ENCODE data around the gene POLR2J. TPM values are rescaled to one million over a fixed set of nuclear protein-coding genes. Genes with fewer than 3 reads are reported as not detected.
"Not testable (repeated sequence)": the region's sequence is repeated elsewhere in the genome, so short reads cannot be mapped to it uniquely, and the experiment has no call there.

Gene POLR2J
- polyA plus RNA-seq, 1 donor, result 33.3 TPM

DNA sequence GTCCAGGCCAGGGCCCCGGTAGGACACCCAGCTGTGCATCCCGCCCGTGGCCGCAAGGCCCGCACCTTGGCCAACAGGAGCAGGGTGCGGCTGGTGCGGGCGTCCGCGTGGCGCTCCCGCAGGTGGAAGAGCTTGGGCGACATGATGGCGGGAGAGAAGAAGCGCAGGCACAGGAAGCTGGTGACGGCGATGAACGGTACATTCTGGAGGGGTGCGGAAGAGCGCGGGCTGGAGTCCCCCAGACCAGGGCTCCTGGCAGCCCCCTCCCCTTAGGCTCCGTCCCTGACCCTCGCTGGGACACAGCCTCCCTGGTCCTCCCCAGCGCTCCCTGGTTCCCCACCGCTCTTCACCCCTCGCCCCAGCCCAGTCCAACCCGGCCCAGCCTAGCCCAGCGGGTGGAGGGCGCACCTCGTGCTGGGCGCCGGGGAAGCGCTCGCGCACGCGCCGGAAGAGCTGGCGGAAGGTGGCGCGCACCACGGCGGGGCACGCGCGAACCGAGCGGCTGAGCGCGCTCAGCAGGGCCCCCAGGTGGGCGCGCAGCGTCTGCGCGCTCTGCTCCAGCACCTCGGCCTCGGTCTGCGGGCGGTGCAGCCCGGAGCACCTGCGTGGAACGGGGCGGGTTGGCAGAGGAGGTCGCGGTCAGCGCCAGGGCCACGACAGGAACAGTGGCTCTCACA is 15.9 kb upstream of the POLR2J start:
- not testable (repeated sequence) for DNase-seq

DNA sequence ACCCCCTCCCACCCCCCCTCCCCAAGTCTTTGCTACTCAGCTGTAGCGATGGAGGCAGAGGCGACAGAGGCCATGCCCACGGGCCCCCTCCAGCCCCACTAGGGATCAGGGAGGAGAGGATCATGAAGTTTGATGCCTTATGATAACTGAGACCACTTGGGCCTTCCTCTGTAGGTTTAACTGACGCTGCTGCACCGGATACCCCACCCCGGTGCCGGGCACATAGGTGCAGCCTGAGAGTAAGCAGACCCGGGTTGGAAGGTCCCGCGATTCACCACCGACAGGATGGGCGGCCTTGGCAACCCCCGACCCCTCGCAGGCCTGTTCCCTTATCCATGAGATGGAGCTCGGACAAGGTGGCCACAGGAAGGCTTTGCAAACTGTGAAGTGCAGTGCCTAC is 15.3 kb upstream of the POLR2J start:
- not testable (repeated sequence) for DNase-seq

DNA sequence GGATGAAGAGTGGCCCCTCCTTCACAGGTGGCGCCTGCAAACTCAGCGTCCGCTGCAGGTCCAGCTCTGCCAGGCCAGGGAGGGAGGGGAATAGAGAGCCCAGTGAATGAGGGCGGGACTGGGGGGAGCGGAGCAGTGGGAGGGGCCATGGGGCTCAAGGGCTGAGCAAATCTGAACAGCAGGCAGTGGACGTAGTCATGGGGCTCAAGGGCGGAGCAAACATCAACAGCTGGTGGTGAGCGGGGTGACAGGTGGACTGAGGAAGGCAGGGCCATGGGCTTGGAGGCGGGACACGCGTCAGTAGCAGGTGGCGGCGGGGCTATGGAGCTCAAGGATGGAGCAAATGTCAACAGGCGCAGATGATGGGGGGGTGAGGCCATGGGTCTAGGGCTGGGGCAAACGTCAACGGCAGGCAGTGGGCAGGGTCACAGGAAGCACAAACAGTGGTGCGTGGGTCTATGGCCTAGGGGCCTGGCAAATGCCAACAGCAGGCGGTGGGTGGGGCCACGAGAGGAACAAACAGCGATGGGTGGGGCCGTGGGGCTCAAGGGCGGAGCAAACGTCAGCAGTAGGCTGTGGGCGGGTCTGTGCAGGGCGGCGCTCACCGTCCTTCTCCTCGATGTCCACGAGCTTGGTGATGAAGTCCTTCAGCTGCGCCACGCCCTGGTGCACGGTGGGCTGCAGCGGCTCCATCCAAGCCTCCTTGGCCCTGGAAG is 14.7 kb upstream of the POLR2J start:
- not testable (repeated sequence) for DNase-seq

DNA sequence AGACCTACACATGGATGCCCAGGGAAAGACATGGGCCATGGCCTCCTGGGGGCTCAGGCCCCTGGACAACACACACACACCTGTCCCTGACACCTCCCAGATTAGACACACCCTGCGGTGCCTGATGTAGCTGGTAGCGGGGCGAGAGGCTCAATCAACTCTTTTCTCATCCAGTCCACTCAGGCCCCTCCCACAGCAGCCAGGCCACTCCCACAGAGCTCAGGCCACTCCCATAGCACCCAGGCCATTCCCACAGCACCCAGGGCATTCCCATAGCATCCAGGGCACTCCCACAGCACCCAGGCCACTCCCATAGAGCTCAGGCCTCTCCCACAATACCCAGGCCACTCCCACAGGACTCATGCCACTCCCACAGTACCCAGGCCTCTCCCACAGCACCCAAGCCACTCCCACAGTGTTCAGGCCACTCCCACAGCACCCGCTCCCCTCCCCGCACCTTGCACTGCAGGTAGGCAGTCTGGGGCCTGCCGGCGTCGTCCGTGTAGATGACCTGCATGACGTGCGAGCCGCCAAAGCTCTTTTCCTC is 11.9 kb upstream of the POLR2J start:
- DNase-seq, result not testable (repeated sequence)

DNA sequence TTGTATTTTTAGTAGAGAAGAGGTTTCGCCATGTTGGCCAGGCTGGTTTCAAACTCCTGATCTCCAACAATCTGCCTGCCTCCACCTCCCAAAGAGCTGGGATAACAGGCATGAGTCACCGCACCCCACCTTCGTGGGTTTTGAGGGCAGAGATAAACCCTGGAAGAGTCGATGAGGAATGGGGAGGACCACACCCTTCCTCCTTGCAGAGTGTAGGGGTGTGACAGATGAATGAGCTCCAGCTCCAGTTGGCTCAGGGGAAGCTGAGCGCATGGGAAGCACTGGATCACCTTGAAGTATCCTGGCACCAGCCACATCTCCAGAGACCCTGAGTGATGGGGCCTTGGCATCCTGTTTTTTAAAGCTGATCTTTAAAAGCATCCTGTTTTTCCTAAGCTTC is 5.6 kb upstream of the POLR2J start:
- DNase-seq, result not testable (repeated sequence)

DNA sequence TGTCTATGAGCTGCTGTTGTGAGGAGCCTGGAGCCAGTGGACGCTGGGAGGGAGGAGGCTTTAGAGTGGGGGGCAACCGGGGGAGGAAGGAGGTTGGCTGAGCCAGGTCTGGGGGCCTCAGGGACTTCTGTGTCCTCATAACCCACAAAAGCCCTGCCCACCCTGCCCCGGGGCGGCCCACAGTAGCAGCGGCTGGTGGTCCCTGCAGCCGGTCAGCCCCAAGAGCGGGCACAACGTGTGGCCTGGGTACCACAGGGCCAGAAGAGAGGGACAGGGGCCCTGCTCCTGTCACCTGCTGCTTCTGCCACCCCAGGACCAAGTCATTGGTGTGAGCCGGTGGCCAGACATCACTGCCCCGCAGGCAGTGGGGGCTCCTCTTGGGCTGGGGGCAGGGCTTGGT is 3.2 kb upstream of the POLR2J start:
- DNase-seq, result not testable (repeated sequence)

DNA sequence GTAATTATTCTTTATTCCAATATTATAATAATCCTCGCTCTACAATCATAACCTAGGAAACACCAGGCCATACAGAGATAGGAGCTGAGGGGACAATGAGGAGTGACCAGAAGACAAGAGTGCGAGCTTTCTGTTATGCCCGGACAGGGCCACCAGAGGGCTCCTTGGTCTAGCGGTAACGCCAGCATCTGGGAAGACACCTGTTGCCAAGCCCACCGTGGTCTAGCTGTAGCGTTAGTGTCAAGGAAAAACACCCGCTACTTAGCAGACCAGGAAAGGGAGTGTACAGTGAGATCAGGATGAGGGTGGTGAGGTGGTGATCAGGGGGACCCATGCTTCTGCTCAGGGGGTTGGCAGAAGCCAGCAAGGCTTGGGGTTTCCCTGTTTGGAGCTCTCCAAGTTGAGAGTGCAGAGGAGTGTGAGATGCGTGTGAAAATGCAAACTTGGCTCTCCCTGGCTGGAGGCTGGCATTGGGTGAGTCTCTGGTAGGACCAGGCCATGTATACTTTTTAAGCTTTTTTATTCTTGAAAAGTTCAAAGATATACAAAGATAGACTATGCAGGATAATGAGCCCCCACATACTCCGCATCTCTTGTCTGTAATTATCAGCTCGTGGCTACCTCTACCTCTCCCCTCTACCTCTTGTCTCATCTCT is 1.4 kb upstream of the POLR2J start:
- not testable (repeated sequence) for DNase-seq

DNA sequence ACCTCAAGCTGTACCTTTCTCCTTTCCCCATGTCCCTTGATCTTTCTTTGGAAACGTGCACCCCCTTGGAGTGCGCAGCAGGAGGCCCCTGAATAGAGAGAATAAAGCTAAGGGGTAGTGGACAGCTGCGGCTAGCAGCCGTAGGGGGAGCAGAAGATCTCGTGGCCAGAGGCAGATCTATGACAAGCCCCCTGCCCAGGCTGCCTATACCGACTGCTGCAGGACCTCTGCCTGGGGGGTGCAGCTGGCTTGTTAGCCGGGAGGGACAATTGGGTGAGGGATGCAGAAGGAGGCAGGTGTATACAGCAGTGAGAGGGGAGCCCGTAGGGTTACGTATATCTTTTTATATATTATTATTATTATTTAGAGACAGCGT is 475 bp upstream of the POLR2J start:
- not testable (repeated sequence) for DNase-seq

DNA sequence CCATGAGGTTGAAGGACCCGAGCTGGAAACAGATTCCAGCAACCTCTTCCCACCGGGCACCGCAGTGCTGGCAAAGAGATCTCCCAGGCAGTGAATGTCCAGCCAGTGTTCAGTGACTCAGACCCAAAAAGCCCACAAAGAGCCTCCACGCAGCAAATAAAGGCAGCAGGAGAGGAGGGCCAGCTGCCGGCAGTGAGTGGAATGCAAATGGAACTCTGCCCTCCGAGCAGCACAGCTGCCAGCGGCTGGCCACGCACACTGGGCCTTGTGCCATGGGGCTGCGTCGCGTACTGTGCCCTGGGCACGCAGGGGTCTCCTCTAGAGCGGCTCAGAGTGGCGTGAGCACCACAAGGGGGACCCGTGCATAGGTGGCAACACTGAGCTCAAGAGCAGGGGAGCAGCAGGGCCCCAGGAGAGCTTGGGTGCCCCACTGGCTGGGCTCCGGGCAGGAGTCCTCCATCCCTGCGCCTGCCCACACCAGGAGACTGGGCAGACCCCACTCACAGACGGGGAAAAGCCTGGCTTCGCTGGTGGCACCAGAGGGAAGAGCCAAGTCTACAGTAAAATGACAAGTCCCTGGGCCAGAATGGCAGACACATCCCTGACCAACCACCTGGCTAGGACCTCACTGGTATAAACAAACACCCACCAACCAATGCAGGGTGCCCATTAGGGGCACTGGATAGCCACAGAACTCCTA is 3.8 kb downstream of the POLR2J start:
- DNase-seq, result not testable (repeated sequence)

DNA sequence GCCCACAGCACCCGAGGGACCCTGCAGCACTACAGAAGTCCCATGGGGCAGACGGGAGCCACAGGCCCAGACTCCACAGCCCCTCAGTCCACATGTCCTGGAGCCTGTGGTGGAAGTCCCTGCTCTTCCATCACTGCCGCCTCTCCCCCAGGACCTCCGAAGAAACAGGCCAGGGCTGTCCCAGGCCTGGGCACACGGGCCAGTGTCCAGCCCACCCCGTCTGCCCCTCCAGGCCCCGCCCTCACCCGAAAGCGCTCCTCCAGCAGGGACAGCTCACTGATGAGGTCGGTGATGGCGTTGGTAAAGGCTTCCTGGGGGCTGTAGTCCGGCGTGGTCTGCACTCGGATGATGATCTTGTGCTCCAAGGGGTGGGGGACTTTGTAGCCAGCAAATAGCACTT is 4.6 kb downstream of the POLR2J start:
- not testable (repeated sequence) for DNase-seq

DNA sequence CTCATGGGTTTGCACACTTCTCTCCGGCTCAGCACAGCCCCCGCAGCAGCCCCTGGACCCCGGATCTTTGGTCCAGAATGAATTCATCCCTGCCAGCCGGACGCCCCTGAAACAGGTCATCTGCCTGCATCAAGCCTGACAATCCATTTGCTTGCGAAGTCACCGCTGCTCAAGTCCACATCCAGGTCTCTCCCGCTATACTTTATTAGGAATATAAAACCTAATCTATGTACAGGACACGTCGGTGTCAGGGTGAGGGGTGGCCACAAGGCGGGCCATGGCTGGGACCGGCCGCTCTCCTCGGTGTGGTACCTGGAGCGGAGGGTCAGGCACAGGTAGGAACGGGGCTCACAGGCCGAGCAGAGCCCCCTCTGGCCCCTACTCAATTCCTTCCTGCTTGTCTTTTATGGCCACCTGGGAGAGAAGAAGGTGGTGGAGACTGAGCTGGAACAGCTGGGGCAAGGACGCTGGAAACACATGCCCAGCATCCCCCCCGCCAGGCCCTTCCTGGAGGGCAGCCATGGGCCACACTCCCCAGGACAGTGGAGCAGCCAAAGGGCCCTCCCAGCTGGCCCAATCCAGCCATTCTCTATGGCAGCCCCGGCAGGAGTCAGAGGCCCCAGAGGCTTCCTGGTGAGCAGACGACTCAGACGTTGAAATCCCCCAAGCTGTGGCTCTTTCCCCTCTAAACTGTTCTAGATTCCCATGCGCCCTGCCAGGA is 5.3 kb downstream of the POLR2J start:
- DNase-seq, result no peak

DNA sequence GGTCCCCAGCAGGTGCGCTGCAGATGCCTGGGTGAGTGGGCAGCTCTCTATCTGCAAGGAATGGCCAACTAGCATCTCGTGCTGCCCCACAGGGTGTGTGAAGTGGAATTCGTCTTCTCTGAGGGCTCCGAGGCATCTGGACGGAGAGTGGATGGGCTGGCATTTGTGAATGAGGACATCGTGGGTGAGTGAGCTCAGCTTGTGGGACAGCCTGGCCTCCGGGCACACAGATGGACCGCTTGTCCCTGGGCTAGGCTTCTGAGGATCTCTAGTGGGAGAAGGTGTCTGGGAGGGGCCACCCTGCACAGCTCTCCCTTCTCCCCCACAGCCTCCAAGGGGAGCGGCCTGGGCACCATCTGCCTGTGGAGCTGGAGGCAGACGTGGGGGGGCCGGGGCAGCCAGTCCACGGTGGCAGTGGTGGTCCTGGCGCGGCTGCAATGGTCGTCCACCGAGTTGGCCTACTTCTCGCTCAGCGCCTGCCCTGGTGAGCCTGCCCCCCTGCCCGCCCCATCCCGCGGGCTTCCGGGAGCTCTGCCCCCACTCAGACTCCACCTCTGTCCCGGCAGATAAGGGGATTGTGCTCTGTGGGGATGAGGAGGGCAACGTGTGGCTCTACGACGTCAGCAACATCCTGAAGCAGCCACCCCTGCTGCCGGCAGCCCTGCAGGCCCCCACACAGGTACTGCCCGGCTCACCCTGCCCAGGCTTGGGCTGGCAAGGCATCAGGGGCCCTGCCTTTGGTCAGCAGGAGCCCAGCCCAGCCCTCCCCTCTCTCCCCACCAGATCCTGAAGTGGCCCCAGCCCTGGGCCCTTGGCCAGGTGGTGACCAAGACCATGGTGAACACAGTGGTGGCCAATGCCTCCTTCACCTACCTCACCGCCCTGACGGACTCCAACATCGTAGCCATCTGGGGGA is 6.3 kb downstream of the POLR2J start:
- DNase-seq, result no peak

DNA sequence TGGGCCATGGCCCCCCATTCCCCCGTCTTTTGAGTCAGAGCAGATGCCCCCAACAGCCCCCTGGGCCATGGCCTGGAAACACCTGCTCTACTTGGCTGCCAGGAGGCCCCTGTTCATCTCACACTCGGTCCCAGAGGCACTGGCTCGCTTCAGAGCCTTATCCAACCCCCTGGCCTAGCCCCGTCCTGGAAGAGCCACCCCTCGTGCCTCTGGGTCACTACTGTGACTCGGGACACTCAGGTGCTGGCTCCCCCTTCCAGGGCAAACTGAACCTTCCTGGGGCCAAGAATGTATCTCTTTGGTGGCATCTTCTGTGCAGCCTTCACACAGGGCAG is 7.0 kb downstream of the POLR2J start:
- no peak for DNase-seq

DNA sequence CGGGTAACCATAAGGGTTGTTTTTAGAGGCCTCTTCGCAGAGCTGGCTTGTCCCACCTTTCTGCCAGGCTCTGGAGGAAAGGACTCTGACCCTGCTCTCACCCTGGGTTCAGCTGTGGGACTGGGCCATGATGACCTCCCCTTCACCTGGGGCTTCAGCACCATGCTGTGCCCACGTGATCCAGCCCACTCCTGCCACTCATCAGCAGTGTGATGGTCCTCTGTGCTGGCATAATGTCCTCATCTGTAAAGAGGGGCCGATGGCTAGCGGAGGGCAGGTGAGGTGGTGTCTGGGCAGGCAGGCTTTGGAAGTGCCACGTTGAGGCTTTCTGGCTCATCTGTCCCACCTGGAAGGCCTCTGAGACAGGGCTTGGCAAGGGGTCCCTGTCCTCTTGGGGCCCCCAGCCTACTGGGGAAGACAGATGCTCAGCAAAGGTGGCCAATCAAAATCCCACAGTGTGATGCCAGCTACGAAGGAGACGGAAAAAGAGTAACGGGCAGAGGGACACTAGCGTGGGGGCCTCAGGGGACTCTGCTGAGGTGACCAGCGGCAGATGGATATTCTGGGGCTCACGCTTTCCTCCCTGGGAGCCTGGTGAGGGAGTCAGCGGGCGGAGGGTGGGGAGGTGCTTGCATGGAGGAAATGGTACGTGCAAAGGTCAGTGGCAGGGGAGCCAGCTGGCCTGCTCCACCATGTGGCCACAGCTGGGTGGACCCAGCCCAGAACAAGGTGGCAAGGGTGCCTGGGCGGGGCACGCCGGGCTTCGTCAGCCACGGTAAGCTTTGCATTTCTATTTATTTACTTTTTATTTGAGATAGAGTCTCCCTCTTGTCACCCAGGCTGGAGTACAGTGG is 8.5 kb downstream of the POLR2J start:
- DNase-seq, result no peak

DNA sequence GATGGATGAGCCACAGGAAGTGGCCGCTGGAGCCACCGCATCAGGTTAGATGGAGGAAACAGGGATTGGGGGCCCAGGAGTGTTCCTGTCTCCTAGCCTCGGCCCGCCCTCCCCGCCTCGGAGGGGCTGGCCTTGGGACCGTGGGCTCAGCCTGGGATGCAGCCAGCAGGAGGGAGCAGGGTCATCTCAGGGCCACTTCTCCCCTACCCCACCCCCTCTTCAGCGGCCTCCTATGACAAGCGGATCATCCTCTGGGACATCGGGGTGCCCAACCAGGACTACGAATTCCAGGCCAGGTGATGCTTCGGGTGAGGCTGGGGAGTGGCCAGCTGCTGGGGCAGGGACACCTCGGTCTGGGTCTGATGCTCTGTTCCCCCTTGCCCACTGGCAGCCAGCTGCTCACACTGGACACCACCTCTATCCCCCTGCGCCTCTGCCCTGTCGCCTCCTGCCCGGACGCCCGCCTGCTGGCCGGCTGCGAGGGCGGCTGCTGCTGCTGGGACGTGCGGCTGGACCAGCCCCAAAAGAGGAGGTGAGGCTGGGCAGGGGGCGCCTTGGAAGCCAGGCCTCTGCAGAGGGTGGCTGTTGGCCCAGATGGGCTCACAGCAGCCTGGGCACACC is 9.3 kb downstream of the POLR2J start:
- no peak for DNase-seq

DNA sequence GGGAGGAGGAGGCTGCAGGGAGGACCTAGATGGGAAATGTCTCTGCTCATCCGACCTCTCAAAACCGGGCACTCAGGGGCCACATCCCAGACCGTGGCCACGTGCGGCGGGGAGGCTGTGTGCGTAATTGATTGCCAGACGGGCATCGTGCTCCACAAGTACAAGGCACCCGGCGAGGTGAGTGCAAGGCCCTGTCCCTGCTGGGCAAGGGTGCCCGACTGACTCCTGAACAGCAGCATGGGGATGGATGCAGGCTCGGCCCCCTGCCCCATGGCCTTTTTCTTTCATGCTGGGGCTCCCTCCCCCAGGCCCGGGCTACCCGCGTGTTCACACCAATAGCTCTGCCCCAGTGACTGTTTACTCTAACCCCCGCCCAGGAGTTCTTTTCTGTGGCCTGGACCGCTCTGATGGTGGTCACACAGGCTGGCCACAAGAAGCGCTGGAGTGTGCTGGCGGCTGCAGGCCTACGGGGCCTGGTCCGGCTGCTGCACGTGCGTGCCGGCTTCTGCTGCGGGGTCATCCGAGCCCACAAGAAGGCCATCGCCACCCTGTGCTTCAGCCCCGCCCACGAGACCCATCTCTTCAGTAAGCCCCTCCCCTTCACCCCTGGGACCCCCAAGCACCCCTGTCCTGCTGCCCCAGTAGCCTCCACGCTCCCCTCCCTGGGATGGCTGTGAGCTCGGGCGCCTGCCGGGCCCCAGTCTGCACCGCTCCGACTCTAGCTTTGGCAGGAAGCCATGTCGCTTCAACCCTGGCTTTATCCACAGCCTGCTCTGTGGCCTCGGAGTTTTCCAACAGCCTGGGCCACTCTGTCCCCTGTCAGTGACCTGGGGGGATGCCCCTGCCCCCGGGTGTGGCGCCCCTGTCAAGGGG is 10.0 kb downstream of the POLR2J start:
- DNase-seq, result no peak

DNA sequence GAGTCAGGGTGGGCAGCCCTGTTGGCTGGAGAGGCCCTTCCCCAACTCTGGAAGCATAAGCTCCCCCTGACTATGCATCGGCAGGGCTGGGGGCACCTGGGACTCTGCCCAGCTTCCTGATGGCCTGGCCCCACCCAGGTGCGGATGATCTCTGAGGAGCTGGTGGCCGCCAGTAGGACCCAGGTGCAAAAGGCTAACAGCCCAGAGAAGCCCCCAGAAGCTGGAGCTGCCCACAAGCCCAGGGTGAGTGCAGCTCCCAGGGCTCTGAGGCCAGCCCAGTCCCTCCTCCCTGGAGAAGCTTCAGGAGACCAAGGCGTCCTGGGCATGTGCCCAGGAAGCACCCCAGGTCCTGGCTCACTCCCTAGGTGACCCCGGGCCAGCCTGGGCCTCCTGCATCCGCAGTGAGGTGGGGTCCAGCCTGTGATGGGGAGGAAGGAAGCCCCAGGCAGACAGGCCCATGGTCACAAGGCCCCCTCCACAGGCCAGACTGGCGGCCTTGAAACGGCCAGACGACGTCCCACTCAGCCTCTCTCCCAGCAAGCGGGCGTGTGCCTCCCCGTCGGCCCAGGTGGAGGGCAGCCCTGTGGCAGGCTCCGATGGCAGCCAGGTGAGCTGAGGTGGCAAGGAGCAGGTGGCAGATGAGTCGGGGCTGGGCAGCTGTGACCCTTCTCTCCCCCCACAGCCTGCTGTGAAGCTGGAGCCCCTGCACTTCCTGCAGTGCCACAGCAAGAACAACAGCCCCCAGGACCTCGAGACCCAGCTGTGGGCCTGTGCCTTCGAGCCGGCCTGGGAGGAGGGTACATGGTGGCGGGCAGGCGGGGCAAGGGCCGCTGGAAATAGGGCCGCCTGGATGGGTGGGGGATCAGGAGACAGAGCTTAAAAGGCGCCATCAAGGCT is 10.9 kb downstream of the POLR2J start:
- DNase-seq, result no peak

DNA sequence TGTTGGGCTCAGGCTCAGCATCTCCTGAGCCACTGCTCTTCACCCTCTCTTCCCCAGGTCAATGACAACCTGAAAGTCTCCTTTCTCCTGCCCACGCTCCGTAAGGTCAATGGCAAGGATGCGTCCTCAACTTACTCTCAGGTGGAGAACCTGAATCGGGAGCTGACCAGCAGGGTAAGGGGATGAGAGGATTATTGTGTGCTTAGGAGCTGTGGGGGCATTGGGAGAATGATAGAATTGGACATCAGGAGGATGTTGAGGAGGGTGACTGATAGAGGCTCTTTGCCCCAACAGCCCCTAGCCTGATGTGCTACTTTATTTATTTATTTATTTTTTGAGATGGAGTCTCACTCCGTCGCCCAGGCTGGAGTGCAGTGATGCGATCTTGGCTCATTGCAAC is 12.6 kb downstream of the POLR2J start:
- no peak for DNase-seq

Measured in hindlimb muscle (tissue), 1 donor.